Fibroblast of villous mesenchyme (primary cell): ENCODE data around the gene ARMH2. TPM values are rescaled to one million over a fixed set of nuclear protein-coding genes. Genes with fewer than 3 reads are reported as not detected.

Experiments
- DNase-seq: peaks from one replicate; pipeline ENCODE4 v3.0.0-alpha.2; 2010; ENCODE audit warnings: low read depth
- H3K4me3 ChIP-seq: 2 replicates; pipeline ENCODE4 v1.5.1; 2011; ENCODE audit warnings: low read depth, mild to moderate bottlenecking, low read length
- total RNA-seq: library from RNA; depleted of rRNA; stranded (reverse); fragments of >200 nt; gene quantifications from 2 replicates; pipeline ENCODE4 v1.2.3, GENCODE V29; 2012
- TF ChIP-seq, protein P1 (sequence below): IDR thresholded peaks from 2 replicates; pipeline ENCODE4 v1.5.1; 2012; ENCODE audit warnings: low read depth, mild to moderate bottlenecking, low read length; ENCODE audit not compliant: insufficient read depth

ARMH2 gene
- total RNA-seq, 1 donor: not detected

DNA sequence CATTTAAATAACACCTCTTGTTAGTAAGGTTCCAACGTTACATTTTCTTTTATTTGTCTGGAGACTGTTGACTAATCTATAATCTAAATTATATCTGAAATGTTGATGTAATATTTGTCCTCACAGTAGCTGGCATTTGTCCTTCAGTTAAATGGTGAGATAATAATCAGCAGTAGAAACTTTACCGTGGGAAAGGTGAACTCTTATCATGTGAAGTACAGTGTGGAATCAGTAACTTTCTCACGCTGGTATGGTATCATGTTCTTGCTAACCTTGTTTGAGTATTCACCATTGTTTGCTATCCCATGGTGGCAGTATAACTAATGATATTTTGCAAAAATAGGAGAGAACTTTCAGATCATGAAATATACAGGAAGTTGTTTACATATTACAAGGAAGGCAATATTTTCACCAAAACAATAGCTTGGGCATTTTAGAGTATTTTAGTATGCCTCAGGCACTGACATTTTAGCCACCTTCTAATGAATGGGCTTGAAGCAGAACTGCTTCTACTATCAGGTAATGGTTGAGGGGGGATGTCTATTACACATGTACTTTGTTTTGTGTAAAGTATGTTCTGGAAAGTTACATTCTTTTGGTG is 19.2 kb downstream of the ARMH2 start:
- TF ChIP-seq, protein P1, sequence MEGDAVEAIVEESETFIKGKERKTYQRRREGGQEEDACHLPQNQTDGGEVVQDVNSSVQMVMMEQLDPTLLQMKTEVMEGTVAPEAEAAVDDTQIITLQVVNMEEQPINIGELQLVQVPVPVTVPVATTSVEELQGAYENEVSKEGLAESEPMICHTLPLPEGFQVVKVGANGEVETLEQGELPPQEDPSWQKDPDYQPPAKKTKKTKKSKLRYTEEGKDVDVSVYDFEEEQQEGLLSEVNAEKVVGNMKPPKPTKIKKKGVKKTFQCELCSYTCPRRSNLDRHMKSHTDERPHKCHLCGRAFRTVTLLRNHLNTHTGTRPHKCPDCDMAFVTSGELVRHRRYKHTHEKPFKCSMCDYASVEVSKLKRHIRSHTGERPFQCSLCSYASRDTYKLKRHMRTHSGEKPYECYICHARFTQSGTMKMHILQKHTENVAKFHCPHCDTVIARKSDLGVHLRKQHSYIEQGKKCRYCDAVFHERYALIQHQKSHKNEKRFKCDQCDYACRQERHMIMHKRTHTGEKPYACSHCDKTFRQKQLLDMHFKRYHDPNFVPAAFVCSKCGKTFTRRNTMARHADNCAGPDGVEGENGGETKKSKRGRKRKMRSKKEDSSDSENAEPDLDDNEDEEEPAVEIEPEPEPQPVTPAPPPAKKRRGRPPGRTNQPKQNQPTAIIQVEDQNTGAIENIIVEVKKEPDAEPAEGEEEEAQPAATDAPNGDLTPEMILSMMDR: no peak
- peak; percentile 31 for DNase-seq
- H3K4me3 ChIP-seq: no peak overlapping the region

DNA sequence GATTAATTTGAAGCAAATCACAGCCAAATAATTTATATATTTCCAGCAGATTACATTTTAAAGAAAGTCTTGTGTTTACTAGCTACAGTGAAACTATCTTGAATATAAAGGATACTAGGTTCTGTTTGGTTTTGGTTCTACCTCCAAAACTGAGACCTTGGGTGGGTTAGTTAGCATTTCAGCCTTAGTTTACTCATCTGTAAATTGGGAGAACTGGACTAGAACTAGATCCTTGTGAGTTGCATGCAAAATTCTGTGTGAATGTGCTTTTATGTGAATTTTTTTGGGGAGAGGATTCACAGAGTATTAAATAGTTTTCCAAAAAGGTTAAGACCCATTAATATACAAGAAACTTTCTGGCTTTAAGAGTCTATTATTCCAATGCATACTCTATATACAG is 19.8 kb downstream of the ARMH2 start:
- H3K4me3 ChIP-seq: no peak overlapping the region
- no peak for DNase-seq
- TF ChIP-seq, protein P1: no peak

DNA sequence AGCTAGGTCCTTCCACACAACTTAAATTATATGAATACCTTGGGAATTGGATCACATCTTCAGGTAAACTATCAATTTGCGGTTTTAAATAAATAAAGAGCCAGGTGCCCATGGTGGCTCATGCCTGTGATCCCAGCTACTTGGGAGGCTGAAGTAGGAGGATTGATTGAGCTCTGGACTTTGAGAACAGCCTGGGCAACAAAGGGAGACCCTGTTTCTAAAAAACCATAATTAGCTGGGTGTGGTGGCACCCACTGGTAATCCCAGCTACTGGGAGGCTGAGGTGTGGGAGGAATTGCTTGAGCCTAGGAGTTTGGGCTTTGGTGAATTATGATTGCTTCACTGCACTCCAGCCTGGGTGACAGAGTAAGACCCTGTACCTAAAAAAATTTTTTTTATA is 20.6 kb downstream of the ARMH2 start:
- TF ChIP-seq, protein P1: no peak
- H3K4me3 ChIP-seq: no peak overlapping the region
- no peak for DNase-seq

DNA sequence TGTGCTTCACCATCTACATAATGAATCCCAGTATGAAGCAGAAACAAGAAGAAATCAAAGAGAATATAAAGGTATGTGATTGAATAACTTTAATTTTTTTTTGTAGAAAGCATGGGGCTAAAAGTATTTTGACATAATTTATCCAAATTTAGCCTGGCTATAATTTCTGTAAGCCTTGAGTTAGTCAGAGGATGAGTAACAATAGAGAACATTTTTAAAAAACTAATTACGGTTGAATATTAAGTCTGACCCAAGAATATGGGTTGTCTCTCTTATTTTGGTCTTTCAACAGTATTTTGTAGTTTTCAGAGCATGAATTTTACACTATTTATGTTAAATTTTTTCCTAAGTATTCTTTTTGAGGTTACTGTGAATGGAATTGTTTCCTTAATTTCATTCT is 21.5 kb downstream of the ARMH2 start:
- TF ChIP-seq, protein P1: no peak
- DNase-seq: no peak
- peak overlapping the region; percentile 89 for H3K4me3 ChIP-seq

DNA sequence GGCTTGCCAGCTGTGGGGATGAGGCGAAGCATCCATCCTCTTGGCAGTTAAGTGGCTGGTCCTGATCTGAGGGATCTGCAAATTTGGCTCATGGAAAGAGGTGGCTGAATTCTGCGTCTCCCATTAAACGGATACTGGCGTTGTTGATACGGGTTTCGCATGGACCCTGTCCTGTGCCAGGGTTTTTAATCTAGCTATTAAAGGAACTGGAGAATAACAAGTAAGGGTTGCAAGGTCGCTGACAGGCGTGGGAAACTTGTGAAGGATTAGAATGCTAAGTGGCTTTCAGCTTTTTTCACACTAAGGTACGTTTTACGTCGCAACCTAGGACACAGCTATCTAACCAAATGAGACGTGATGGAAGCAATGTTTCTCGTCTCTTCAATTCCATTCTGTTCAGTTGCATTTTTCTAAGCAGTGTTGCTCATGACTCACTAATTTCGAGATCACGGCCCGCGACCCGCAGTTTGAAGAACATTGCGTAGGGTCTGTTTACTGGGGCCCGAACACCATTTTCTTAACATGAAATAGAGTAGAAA is 23.1 kb downstream of the ARMH2 start:
- TF ChIP-seq, protein P1: no peak
- peak; percentile 80 for DNase-seq

DNA sequence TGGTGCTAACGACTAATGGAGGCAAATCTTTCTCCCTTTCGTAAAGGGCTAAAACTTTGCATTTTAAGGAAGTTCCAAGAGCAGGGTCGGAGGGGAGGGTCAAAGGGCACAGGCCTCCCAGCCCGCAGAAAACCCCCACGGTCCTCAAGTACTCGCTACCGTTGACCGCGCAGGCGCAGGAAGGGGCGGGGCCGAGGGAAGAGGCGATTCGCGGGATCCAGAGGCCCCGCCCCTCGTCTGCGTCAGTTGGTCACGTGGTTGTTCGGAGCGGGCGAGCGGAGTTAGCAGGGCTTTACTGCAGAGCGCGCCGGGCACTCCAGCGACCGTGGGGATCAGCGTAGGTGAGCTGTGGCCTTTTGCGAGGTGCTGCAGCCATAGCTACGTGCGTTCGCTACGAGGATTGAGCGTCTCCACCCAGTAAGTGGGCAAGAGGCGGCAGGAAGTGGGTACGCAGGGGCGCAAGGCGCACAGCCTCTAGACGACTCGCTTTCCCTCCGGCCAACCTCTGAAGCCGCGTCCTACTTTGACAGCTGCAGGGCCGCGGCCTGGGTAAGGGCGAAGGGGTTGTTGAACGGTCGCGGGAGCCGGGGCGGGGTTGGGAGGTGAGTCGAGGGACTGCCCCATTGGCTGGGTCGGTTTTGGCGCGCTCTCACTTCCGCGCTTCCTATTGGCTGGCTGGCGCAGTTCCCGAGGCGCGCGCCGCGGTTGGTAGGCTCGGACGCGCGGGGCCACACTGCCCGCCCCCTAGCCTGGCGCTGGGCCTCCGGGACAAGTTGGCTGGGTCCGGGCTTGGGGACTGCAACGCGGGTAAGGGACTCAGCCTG is 23.8 kb downstream of the ARMH2 start, which contains the start of gene GMNN:
GMNN (plus strand) TSS at position 242 of the 824 bp plus-strand sequence. CDS start 2,310 bp downstream, outside the sequence.
- DNase-seq: peak; percentile 92
- TF ChIP-seq, protein P1: no peak
- H3K4me3 ChIP-seq: peak within 1 kb of the TSS; percentile 89

More for the DNA sequence above, 23.1 kb downstream of the ARMH2 start:
- H3K4me3 ChIP-seq: peak overlapping the region; percentile 89
